HUES64 (cell line): ENCODE measurements around the gene WWOX.
A peak's percentile ranks its signal among the peaks of the same experiment; 100 is the strongest.
"Not testable (repeated sequence)": the region's sequence is repeated elsewhere in the genome, so short reads cannot be mapped to it uniquely, and the experiment has no call there.

ENCODE experiments used
- H3K27ac ChIP-seq: 2 replicates; pipeline ENCODE4 v1.7.0; 2013; ENCODE audit warnings: low read depth, low read length, inconsistent platforms
- H3K27me3 ChIP-seq: 2 replicates; pipeline ENCODE4 v1.6.1; 2013; ENCODE audit warnings: mild to moderate bottlenecking, low read length; ENCODE audit not compliant: insufficient read depth
- H3K36me3 ChIP-seq: 2 replicates; pipeline ENCODE4 v1.6.1; 2013; ENCODE audit warnings: mild to moderate bottlenecking, low read length; ENCODE audit not compliant: insufficient read depth
- H3K4me1 ChIP-seq: 2 replicates; pipeline ENCODE4 v1.6.1; 2013; ENCODE audit warnings: mild to moderate bottlenecking, low read length, moderate library complexity; ENCODE audit not compliant: insufficient read depth
- H3K4me3 ChIP-seq: 2 replicates; pipeline ENCODE4 v1.5.1; 2013; ENCODE audit warnings: mild to moderate bottlenecking, low read length, moderate library complexity
- H3K9ac ChIP-seq: 2 replicates; pipeline ENCODE4 v1.6.1; 2013; ENCODE audit warnings: mild to moderate bottlenecking, low read depth, low read length
- H3K9me3 ChIP-seq: 2 replicates; pipeline ENCODE4 v1.6.1; 2013; ENCODE audit warnings: low read depth, low read length; ENCODE audit not compliant: insufficient read depth
- WGBS: fragments of 150-250, 120-280 bp; methylation state at CpG from one replicate; pipeline ENCODE4 v1.1.7; 2013; ENCODE audit warnings: missing lambda C conversion rate; 5-methylcytosine and 5-hydroxymethylcytosine counted together

WWOX gene

DNA sequence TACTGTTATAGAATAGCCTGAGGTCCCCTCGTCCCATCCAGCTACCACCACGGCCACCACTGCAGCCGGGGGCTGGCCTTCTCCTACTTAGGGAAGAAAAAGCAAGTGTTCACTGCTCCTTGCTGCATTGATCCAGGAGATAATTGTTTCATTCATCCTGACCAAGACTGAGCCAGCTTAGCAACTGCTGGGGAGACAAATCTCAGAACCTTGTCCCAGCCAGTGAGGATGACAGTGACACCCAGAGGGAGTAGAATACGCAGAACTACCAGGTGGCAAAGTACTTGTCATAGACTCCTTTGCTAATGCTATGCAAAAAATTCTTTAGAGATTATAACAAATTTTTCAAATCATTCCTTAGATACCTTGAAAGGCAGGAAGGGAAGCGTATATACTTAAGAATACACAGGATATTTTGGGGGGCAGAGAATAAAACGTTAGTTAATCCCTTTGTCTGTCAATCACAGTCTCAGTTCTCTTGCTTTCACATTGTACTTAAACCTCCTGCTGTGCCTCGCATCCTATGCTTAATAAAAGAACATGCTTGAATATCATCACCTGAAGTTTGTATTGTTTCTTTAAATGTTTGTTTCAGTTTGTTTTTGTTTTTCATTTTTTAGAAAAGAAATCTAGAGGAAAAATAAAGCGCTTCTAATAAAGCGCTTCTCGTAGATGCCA lies 1112.8 kb downstream of the WWOX start:
- Histone ChIP-seq H3K4me1 (peaks cover 17% of the 10 kb centered on the region), H3K9ac (no peak overlapping the region), H3K27me3 (no peaks in the 10 kb centered on the region), H3K4me3 (no peak overlapping the region), H3K9me3 (no peaks in the 10 kb centered on the region; the same call in 1 of the 2 replicates), H3K36me3 (no peaks in the 10 kb centered on the region), H3K27ac (peak overlapping the region; percentile 80)
- 63% methylated on average over 9 of the region's 10 CpGs for WGBS

DNA sequence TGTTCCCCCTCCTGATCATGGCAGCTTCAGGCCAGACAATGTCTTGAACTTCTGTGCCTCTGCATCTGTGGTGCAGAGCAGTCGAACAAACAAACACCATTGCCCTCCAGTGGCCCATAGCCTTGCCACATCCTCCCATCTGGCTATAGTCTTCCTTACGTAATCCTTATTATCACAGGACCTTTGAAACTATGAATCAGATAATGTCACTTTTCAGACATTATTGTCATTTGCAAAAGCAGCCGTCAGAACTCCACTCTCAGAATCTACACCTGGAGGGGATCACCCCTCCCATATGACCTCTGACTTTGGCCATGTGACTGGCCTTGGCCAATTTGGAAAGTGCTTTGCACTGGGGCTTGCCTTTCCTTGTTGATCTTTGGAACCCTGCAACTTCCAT lies 1113.8 kb downstream of the WWOX start:
- Histone ChIP-seq H3K36me3 (no peaks in the 10 kb centered on the region), H3K27ac (peak overlapping the region; percentile 80), H3K4me3 (no peak overlapping the region), H3K9ac (no peak overlapping the region), H3K27me3 (no peaks in the 10 kb centered on the region), H3K4me1 (peaks cover 17% of the 10 kb centered on the region), H3K9me3 (no peaks in the 10 kb centered on the region; the same call in 1 of the 2 replicates)
- 86% methylated on average over 3 of the region's 3 CpGs for WGBS

DNA sequence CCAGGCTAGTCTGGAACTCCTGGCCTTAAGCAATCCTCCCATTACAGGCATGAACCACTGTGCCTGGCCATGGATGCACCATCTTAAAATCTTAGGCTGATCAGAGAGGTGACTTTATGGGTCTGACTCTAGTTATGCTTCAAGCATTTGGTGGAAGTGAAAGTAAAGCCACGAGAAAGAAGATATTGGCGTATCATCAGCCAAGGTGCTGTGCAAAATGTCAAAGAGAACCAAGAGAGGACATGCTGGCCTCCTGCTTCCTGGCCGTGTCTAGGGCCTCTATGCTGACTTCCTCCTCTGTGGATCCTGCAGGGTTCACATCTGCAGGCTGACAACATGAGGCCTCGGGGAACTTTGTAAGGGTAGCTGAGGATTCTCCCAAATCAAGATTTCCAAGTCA lies 1115.8 kb downstream of the WWOX start:
- H3K9ac ChIP-seq, result no peak overlapping the region
- H3K9me3 ChIP-seq, result no peaks in the 10 kb centered on the region; the same call in 1 of the 2 replicates
- no peaks in the 10 kb centered on the region for H3K36me3 ChIP-seq
- 82% methylated on average over 4 of the region's 4 CpGs for WGBS
- no peak overlapping the region for H3K27ac ChIP-seq
- H3K27me3 ChIP-seq, result no peaks in the 10 kb centered on the region
- no peak overlapping the region for H3K4me3 ChIP-seq
- H3K4me1 ChIP-seq, result peaks cover 17% of the 10 kb centered on the region

DNA sequence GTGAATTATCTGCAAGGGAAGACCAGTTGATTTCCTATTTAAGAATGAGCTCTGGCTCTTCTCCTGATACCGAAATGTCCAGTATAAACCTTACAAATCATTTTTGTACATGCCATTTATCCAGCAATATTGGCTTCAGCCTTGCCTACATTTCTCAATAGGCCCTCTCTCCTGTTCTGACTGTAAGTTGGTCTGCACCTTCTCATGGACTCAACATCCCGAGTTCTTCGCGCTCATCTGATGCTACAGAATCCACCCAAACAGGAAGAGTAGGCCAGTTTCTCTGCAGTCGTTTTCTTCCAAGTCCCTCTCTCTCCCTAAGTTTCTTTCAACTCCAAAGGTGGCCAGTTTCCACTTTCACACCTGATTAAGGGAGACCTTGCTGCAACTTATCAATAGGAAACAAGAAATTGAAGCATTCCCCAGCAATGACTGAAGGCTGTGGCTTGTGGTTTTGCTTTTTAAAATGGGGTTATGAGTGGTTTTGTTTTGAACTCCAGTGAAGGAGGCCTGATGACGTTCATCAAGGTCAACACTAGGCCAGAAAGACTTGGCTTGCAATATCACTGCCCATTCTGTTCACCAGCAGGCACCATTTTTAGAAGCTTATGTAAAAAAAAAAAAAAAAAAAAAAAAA lies 1118.0 kb downstream of the WWOX start:
- Histone ChIP-seq H3K4me1 (peaks cover 7% of the 10 kb centered on the region), H3K36me3 (no peaks in the 10 kb centered on the region), H3K4me3 (no peak overlapping the region), H3K9me3 (no peaks in the 10 kb centered on the region; the same call in 1 of the 2 replicates), H3K9ac (no peak overlapping the region), H3K27me3 (no peaks in the 10 kb centered on the region), H3K27ac (no peak overlapping the region)
- WGBS, result 93% methylated on average over 6 of the region's 6 CpGs

DNA sequence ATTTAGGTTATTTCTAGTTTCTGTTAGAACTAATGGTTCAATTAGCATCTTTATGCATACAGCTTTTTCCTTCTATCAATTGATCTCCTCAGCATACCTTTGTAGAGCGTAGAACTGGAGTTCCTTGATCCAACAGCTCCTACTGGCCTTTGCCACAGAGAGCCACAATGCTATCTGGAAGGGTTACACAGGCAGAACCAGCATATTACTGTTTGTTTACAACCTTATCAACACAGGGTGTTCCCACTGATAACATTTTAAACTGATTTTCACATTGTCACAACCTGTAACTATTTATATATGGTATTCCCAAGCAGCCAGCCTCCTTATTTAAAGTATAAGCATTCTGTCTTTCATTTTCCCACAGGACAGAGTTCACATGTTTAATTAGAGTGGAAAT lies 1118.9 kb downstream of the WWOX start:
- no peaks in the 10 kb centered on the region for H3K27me3 ChIP-seq
- no peaks in the 10 kb centered on the region for H3K36me3 ChIP-seq
- no peak overlapping the region for H3K27ac ChIP-seq
- no peak overlapping the region for H3K9ac ChIP-seq
- H3K4me3 ChIP-seq, result no peak overlapping the region
- 92% methylated on average over 1 of the region's 1 CpG for WGBS
- no peaks in the 10 kb centered on the region; the same call in 1 of the 2 replicates for H3K4me1 ChIP-seq
- no peaks in the 10 kb centered on the region; the same call in 1 of the 2 replicates for H3K9me3 ChIP-seq

DNA sequence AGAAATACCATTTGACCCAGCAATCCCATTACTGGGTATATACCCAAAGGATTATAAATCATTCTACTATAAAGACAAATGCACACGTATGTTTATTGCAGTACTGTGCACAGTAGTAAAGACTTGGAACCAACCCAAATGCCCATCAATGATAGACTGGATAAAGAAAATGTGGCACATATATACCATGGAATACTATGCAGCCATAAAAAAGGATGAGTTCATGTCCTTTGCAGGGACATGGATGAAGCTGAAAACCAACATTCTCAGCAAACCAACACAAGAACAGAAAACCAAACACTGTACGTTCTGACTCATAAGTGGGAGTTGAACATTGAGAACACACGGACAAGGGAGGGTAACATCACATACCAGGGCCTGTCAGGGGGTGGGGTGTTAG lies 1126.5 kb downstream of the WWOX start:
- not testable (repeated sequence) for H3K27ac ChIP-seq, H3K4me1 ChIP-seq, H3K36me3 ChIP-seq, H3K9ac ChIP-seq, H3K27me3 ChIP-seq, H3K4me3 ChIP-seq, H3K9me3 ChIP-seq
- WGBS, result 98% methylated on average over 3 of the region's 3 CpGs

DNA sequence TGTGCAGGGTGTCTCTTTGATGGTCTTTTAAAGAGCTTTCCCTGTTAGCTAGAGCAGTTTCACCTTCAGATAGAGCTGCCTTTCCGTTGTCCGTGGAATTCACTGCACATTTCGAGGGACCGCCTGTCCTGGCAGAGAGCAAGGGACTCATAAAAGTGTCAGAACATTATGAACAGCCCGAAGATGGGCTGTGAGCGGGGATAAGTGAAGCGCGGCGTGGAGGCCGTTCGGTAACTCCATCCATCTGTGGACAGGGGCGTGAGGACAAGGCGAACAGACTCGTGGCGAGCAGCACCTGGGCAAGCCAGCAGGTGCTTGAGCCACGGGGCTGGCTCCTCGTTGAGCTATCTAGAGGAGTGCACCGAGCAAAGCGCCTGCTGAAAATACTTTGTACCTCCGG lies 1129.9 kb downstream of the WWOX start:
- H3K4me1 ChIP-seq, result no peaks in the 10 kb centered on the region
- H3K27ac ChIP-seq, result no peak overlapping the region
- no peak overlapping the region for H3K9ac ChIP-seq
- no peaks in the 10 kb centered on the region for H3K27me3 ChIP-seq
- WGBS, result 94% methylated on average over 20 of the region's 20 CpGs
- H3K9me3 ChIP-seq, result no peaks in the 10 kb centered on the region
- H3K4me3 ChIP-seq, result no peak overlapping the region
- H3K36me3 ChIP-seq, result no peaks in the 10 kb centered on the region

DNA sequence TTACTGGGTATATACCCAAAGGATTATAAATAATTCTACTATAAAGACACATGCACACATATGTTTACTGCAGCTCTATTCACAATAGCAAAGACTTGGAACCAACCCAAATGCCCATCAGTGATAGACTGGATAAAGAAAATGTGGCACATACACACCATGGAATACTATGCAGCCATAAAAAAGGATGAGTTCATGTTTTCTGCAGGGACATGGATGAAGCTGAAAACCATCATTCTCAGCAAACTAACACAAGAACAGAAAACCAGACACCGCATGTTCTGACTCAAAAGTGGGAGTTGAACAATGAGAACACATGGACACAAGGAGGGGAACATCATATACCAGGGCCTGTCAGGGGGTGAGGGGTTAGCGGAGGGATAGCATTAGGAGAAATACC lies 1146.2 kb downstream of the WWOX start:
- H3K27ac ChIP-seq, H3K36me3 ChIP-seq, H3K4me3 ChIP-seq: not testable (repeated sequence)

DNA sequence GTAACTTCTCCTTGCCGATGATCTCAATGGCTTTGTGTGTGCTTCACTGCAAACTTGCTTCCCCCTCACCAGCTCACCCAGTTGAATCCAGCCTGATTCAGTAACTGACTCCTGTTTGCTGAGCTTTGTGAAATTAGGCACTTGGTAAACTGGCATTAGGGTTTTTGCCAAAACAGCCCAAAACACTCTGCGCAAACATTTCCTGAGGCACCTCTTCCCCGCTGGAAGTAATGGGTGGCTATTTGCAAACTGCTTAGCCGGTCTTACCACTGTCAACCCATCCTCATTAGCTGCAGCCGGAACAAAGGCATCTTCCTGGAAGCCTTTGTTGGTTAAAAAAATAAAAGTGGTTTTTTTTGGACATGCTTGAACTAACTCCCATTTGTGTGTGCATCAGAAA lies 1147.9 kb downstream of the WWOX start:
- no peaks in the 10 kb centered on the region for H3K9me3 ChIP-seq
- no peaks in the 10 kb centered on the region for H3K36me3 ChIP-seq
- H3K27me3 ChIP-seq, result no peaks in the 10 kb centered on the region
- no peak overlapping the region for H3K27ac ChIP-seq
- H3K9ac ChIP-seq, result no peak overlapping the region
- H3K4me1 ChIP-seq, result peaks cover 7% of the 10 kb centered on the region
- WGBS, result 80% methylated on average over 5 of the region's 5 CpGs
- H3K4me3 ChIP-seq, result no peak overlapping the region

More for the DNA sequence above, 1146.2 kb downstream of the WWOX start:
- WGBS, result 97% methylated on average over 2 of the region's 2 CpGs
- not testable (repeated sequence) for H3K4me1 ChIP-seq, H3K9ac ChIP-seq, H3K27me3 ChIP-seq, H3K9me3 ChIP-seq

DNA sequence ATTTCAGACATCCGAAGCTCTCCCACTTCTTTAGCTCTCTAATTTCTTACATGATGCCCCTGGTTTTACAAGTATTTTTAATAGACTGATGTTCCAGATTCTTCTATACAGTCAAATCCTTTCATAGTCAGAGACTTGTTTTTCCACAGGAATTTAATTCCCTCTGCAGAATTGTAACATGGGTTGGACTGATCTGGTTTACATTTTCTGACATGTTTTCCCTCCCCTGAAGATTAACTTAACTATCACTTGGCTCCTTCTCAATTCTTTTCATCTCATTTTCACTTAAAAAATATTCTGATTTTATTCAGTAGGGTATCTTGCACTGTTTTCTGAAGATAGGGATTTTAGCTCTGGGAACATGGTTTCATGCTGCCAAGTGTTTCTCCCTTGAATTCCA lies 1148.9 kb downstream of the WWOX start:
- Histone ChIP-seq H3K9ac (no peak overlapping the region), H3K4me1 (peaks cover 7% of the 10 kb centered on the region), H3K27me3 (no peaks in the 10 kb centered on the region), H3K9me3 (no peaks in the 10 kb centered on the region), H3K36me3 (no peaks in the 10 kb centered on the region), H3K4me3 (no peak overlapping the region), H3K27ac (no peak overlapping the region)
- 100% methylated on average over 1 of the region's 1 CpG for WGBS

DNA sequence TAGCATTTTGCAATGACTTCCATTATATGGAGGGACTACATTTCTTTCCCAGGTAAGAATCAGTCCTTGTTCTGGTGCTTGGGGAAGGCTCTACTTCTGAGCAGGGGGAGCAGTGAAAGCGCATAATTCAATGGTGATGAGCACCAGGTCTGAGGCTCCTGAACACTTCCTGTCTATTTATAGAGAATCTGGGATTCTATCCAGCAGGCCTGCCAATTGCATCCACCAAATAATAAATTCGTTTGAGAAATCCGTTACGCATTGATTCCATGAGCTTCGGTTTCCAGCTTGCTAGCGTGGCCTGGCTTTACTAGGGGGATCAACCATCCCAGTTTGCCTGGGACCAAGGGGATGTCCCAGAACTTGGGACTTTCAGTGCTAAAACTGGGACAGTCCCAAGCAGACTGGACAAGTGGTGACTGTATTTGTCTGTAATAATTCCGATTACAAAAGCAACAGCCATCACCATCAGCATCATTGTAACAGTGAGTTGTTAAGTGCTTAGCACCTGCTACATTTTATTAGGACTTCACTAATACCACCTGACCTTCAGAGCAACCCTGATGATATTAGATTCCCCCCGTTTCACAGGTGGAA lies 1151.1 kb downstream of the WWOX start:
- WGBS, result 92% methylated on average over 8 of the region's 8 CpGs
- Histone ChIP-seq H3K9ac (no peak overlapping the region), H3K36me3 (no peaks in the 10 kb centered on the region), H3K4me3 (no peak overlapping the region), H3K4me1 (peaks cover 7% of the 10 kb centered on the region), H3K9me3 (no peaks in the 10 kb centered on the region), H3K27me3 (no peaks in the 10 kb centered on the region), H3K27ac (no peak overlapping the region)
